K562 (cell line): Measurements from ENCODE around the gene DBNL. TPM values are rescaled to one million over a fixed set of nuclear protein-coding genes. Genes with fewer than 3 reads are reported as not detected.

Source experiments
- BRD4 ChIP-seq: fragments of 200-600 bp; sonication (generic); IDR thresholded peaks from 2 replicates; pipeline ENCODE4 v1.6.1; 2017; ENCODE audit warnings: inconsistent platforms
- CCAR2 ChIP-seq: fragments of 200-400 bp; formaldehyde crosslinking; IDR thresholded peaks from 2 replicates; pipeline ENCODE4 v1.6.1; 2017; ENCODE audit warnings: mild to moderate bottlenecking, low read depth, low read length
- GATAD2B ChIP-seq: fragments of 450-650 bp; IDR thresholded peaks from 2 replicates; pipeline ENCODE4 v1.6.1; 2017; ENCODE audit warnings: mild to moderate bottlenecking, borderline replicate concordance
- HMGXB4 ChIP-seq: sonication (generic); formaldehyde crosslinking; IDR thresholded peaks from 2 replicates; pipeline ENCODE4 v1.8.1; 2023; ENCODE audit warnings: mild to moderate bottlenecking, missing genetic modification reagents
- MECOM ChIP-seq: fragments of 250-450 bp; sonication (Bioruptor Pico); IDR thresholded peaks from 2 replicates; pipeline ENCODE4 v1.8.0; 2022; ENCODE audit warnings: inconsistent platforms
- NEUROD1 ChIP-seq: fragments of 150-350 bp; IDR thresholded peaks from 2 replicates; pipeline ENCODE4 v1.6.1; 2014; ENCODE audit warnings: borderline replicate concordance, low read length, low read depth; ENCODE audit not compliant: partially characterized antibody
- NR1H2 ChIP-seq: sonication (generic); formaldehyde crosslinking; IDR thresholded peaks from 2 replicates; pipeline ENCODE4 v1.4.0; 2020; ENCODE audit warnings: mild to moderate bottlenecking, missing genetic modification reagents
- POLR2G ChIP-seq: fragments of 200-400 bp; formaldehyde crosslinking; IDR thresholded peaks from 2 replicates; pipeline ENCODE4 v1.6.1; 2017; ENCODE audit warnings: low read depth, mild to moderate bottlenecking, antibody characterized with exemption, low read length, moderate library complexity
- POLR2H ChIP-seq: IDR thresholded peaks from 2 replicates; pipeline ENCODE4 v1.6.1; 2016; ENCODE audit warnings: missing genetic modification characterization, low read depth, mild to moderate bottlenecking, control low read depth, missing compliant biosample characterization, moderate library complexity
- POLR3A ChIP-seq: IDR thresholded peaks from 2 replicates; pipeline ENCODE4 v1.6.1; 2011; ENCODE audit warnings: borderline replicate concordance, mild to moderate bottlenecking, moderate library complexity; ENCODE audit not compliant: insufficient read length, insufficient read depth; ENCODE audit errors: extremely low read depth
- SETDB1 ChIP-seq: IDR thresholded peaks from one replicate; pipeline ENCODE4 v1.6.1; 2012; ENCODE audit warnings: low read length, control low read depth, inconsistent platforms
- SMC3 ChIP-seq: conservative IDR thresholded peaks from 2 replicates; pipeline ENCODE4 v1.6.1; 2011; ENCODE audit warnings: low read depth, low read length, improper control_type of control experiment; ENCODE audit not compliant: insufficient read depth
- STAT5B ChIP-seq: fragments of 250-450 bp; sonication (Bioruptor Pico); IDR thresholded peaks from 2 replicates; pipeline ENCODE4 v1.8.0; 2021; ENCODE audit warnings: mild to moderate bottlenecking, inconsistent platforms
- XRCC4 ChIP-seq: IDR thresholded peaks from one replicate; pipeline ENCODE4 v1.6.1; 2011; ENCODE audit not compliant: insufficient read depth, insufficient read length; ENCODE audit errors: extremely low read depth
- ZBTB26 ChIP-seq: fragments of 450-650 bp; formaldehyde crosslinking; IDR thresholded peaks from 2 replicates; pipeline ENCODE4 v1.4.0; 2022; ENCODE audit warnings: missing genetic modification characterization
- ZNF134 ChIP-seq: fragments of 250-450 bp; sonication (Bioruptor Pico); conservative IDR thresholded peaks from 2 replicates; pipeline ENCODE4 v1.4.0; 2020
- ZNF316 ChIP-seq: fragments of 450-650 bp; IDR thresholded peaks from 2 replicates; pipeline ENCODE4 v1.6.1; 2016
- ZNF76 ChIP-seq: fragments of 250-450 bp; sonication (Bioruptor Pico); IDR thresholded peaks from 2 replicates; pipeline ENCODE4 v1.4.0; 2020; ENCODE audit warnings: mild to moderate bottlenecking, moderate library complexity, borderline replicate concordance
- polyA plus RNA-seq, 8 experiments: library from polyadenylated mRNA; depleted of rRNA in 4 of 8; stranded (reverse) in 5 of 8; unstranded in 3 of 8; fragments of >200 nt; fragmentation: Nextera tagmentation in 2 of 8; fragmentation: Illumina TruSeq in 1 of 8; extraction: Ambion mirVana in 2 of 8; extraction: Trizol in 1 of 8; gene quantifications; 2 replicates each; pipeline versions ENCODE4 v1.2.1 to v1.2.3, GENCODE V29; 2011 to 2014; ENCODE audit warnings: inconsistent platforms in 1 of 8, missing spikeins in 1 of 8
- total RNA-seq, 7 experiments: library from RNA; depleted of rRNA in 6 of 7; stranded (reverse); fragments of >200 nt in 6 of 7; fragmentation: Illumina TruSeq in 2 of 7; extraction: Trizol in 2 of 7; gene quantifications; 2 replicates each; pipeline versions ENCODE4 v1.2.1 to v1.2.3, GENCODE V29; 2011 to 2021; ENCODE audit warnings: low replicate concordance in 1 of 7
- TF ChIP-seq, protein P1 (sequence below): sonication (generic); formaldehyde crosslinking; IDR thresholded peaks from 2 replicates; pipeline ENCODE4 v1.8.0; 2022; ENCODE audit warnings: mild to moderate bottlenecking, missing genetic modification reagents
- TF ChIP-seq, protein P2 (sequence below): fragments of 250-450 bp; sonication (Bioruptor Pico); IDR thresholded peaks from 2 replicates; pipeline ENCODE4 v1.8.0; 2022; ENCODE audit warnings: inconsistent platforms
- TF ChIP-seq, protein P3 (sequence below): IDR thresholded peaks from 2 replicates; pipeline ENCODE4 v1.6.1; 2014; ENCODE audit warnings: antibody characterized with exemption

The DBNL gene
- total and polyA plus RNA-seq, 9 of the 15 experiments (the other 6 are each of a cell fraction or from before 2014, with no cell fraction given): 1.9 to 65.1 (median 38.9) TPM

GRCh38 chr7:44044315-44045225 lies at the start of gene DBNL (continued):
- TF ChIP-seq HMGXB4 (no peak), CCAR2 (no peak), NEUROD1 (no peak), POLR2G (peak; percentile 95), MECOM (CRISPR knock-in tag) (no peak), XRCC4 (no peak), NR1H2 (CRISPR knock-in tag) (no peak), ZNF76 (CRISPR knock-in tag) (no peak), POLR2H (tag) (no peak; the same call in 1 of the 2 replicates), ZNF134 (CRISPR knock-in tag) (no peak), ZNF316 (no peak), ZBTB26 (no peak), SMC3 (no peak), STAT5B (CRISPR knock-in tag) (no peak), POLR3A (no peak), BRD4 (no peak), GATAD2B (no peak), SETDB1 (no peak)
- TF ChIP-seq, protein P1, sequence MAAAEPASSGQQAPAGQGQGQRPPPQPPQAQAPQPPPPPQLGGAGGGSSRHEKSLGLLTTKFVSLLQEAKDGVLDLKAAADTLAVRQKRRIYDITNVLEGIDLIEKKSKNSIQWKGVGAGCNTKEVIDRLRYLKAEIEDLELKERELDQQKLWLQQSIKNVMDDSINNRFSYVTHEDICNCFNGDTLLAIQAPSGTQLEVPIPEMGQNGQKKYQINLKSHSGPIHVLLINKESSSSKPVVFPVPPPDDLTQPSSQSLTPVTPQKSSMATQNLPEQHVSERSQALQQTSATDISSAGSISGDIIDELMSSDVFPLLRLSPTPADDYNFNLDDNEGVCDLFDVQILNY (CRISPR knock-in tag): no peak
- TF ChIP-seq, protein P2, sequence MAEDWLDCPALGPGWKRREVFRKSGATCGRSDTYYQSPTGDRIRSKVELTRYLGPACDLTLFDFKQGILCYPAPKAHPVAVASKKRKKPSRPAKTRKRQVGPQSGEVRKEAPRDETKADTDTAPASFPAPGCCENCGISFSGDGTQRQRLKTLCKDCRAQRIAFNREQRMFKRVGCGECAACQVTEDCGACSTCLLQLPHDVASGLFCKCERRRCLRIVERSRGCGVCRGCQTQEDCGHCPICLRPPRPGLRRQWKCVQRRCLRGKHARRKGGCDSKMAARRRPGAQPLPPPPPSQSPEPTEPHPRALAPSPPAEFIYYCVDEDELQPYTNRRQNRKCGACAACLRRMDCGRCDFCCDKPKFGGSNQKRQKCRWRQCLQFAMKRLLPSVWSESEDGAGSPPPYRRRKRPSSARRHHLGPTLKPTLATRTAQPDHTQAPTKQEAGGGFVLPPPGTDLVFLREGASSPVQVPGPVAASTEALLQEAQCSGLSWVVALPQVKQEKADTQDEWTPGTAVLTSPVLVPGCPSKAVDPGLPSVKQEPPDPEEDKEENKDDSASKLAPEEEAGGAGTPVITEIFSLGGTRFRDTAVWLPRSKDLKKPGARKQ (CRISPR knock-in tag): no peak
- TF ChIP-seq, protein P3, sequence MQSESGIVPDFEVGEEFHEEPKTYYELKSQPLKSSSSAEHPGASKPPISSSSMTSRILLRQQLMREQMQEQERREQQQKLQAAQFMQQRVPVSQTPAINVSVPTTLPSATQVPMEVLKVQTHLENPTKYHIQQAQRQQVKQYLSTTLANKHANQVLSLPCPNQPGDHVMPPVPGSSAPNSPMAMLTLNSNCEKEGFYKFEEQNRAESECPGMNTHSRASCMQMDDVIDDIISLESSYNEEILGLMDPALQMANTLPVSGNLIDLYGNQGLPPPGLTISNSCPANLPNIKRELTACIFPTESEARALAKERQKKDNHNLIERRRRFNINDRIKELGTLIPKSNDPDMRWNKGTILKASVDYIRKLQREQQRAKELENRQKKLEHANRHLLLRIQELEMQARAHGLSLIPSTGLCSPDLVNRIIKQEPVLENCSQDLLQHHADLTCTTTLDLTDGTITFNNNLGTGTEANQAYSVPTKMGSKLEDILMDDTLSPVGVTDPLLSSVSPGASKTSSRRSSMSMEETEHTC: no peak
